GM12864 (cell line): ENCODE results near the gene ARG2.

Experiments used
- DNase-seq: peaks from one replicate; pipeline ENCODE4 v3.0.0-alpha.2; 2011; ENCODE audit warnings: low read depth
- H3K4me3 ChIP-seq: 2 replicates; pipeline ENCODE4 v1.5.1; 2011; ENCODE audit warnings: mild to moderate bottlenecking, low read depth, low read length, control low read depth
- CTCF ChIP-seq: IDR thresholded peaks from 2 replicates; pipeline ENCODE4 v1.5.1; 2011; ENCODE audit warnings: low read depth, mild to moderate bottlenecking, moderate library complexity, low read length, control low read depth, inconsistent platforms; ENCODE audit errors: missing control alignments

Gene ARG2

GRCh38 chr14:67574156-67574555 is 45.6 kb upstream of the ARG2 start:
- TF ChIP-seq CTCF = no peak
- no peak for DNase-seq
- no peak overlapping the region for H3K4me3 ChIP-seq

- no peak overlapping the region for H3K4me3 ChIP-seq
- no peak for TF ChIP-seq CTCF
- no peak for DNase-seq
These were observed 44.9 kb upstream of the ARG2 start for GRCh38 chr14:67574806-67575205.

GRCh38 chr14:67575684-67576083 is 44.0 kb upstream of the ARG2 start:
- TF ChIP-seq CTCF = no peak
- no peak overlapping the region for H3K4me3 ChIP-seq
- DNase-seq = no peak

- no peak for TF ChIP-seq CTCF
- no peak for DNase-seq
- H3K4me3 ChIP-seq = no peak overlapping the region
These were observed 43.3 kb upstream of the ARG2 start for GRCh38 chr14:67576216-67576955.

- no peak for TF ChIP-seq CTCF
- H3K4me3 ChIP-seq = no peak overlapping the region
- no peak for DNase-seq
These were observed 42.4 kb upstream of the ARG2 start for GRCh38 chr14:67577181-67577808.

- TF ChIP-seq CTCF = no peak
- no peak overlapping the region for H3K4me3 ChIP-seq
These were observed 41.6 kb upstream of the ARG2 start for GRCh38 chr14:67577909-67578749.

More at GRCh38 chr14:67577909-67578749, 41.6 kb upstream of the ARG2 start:
- no peak for DNase-seq
